GM12865 (cell line): ENCODE results near the gene RCAN2.

Experiments
- DNase-seq: peaks from one replicate; pipeline ENCODE4 v3.0.0; 2010; ENCODE audit warnings: low read depth
- H3K4me3 ChIP-seq: 2 replicates; pipeline ENCODE4 v1.5.1; 2011; ENCODE audit warnings: mild to moderate bottlenecking, low read depth, low read length, control low read depth
- CTCF ChIP-seq: IDR thresholded peaks from 2 replicates; pipeline ENCODE4 v1.5.1; 2011; ENCODE audit warnings: low read length, control low read depth, low read depth, inconsistent platforms; ENCODE audit not compliant: insufficient read depth; ENCODE audit errors: missing control alignments

RCAN2 gene

GRCh38 chr6:46454691-46455090, 36.6 kb downstream of the RCAN2 start:
- TF ChIP-seq CTCF = no peak
- no peak overlapping the region for H3K4me3 ChIP-seq
- DNase-seq = no peak

- no peak for TF ChIP-seq CTCF
- no peak overlapping the region for H3K4me3 ChIP-seq
- DNase-seq = no peak
Observed at GRCh38 chr6:46453741-46454316, 37.4 kb downstream of the RCAN2 start.

GRCh38 chr6:46453216-46453615, 38.0 kb downstream of the RCAN2 start:
- H3K4me3 ChIP-seq = no peak overlapping the region
- no peak for DNase-seq
- no peak for TF ChIP-seq CTCF

- no peak for TF ChIP-seq CTCF
- DNase-seq = no peak
- no peak overlapping the region for H3K4me3 ChIP-seq
Observed at GRCh38 chr6:46452312-46452917, 38.8 kb downstream of the RCAN2 start.

- no peak for TF ChIP-seq CTCF
- H3K4me3 ChIP-seq = no peak overlapping the region
- no peak for DNase-seq
Observed at GRCh38 chr6:46451343-46451742, 39.9 kb downstream of the RCAN2 start.

- TF ChIP-seq CTCF = no peak
- DNase-seq = no peak
- H3K4me3 ChIP-seq = no peak overlapping the region
Observed at GRCh38 chr6:46444772-46445454, 46.3 kb downstream of the RCAN2 start.
